ENCODE measurements around the gene NMS.

The NMS gene

GRCh38 chr2:100470182-100470581 is at the start of gene NMS:
Gene NMS, plus strand, starts transcription at chr2:100470482. Its CDS starts 7 bp downstream, at chr2:100470489.
- no peaks in the 10 kb centered on the region for H3K79me2 ChIP-seq (ENCODE audit: low read length)
- no peak within 1 kb of the TSS for H3K9ac ChIP-seq (ENCODE audit: low read length)
- no peak within 1 kb of the TSS for H3K27ac ChIP-seq (ENCODE audit: low read length)
- H4K20me1 ChIP-seq (ENCODE audit: insufficient read depth, low read length) = no peaks in the 10 kb centered on the region
- H2AFZ ChIP-seq (ENCODE audit: low read depth, low read length) = no peak within 1 kb of the TSS
- no peaks in the 10 kb centered on the region for H3K36me3 ChIP-seq (replicated peaks; ENCODE audit: low read depth, low read length)
- H3K9me3 ChIP-seq (ENCODE audit: insufficient read depth, low read length) = no peaks in the 10 kb centered on the region
- TF ChIP-seq EZH2phosphoT487 (IDR thresholded peaks at IDR 0.05; ENCODE audit: low read depth) = no peak
- TF ChIP-seq CTCF (IDR thresholded peaks at IDR 0.05; ENCODE audit: low read depth, low read length) = no peak
- no peaks in the 10 kb centered on the region for H3K4me1 ChIP-seq (ENCODE audit: low read length)
- peaks cover 18% of the 10 kb centered on the region for H3K27me3 ChIP-seq (ENCODE audit: low read depth, low read length)
- no peak within 1 kb of the TSS for H3K4me2 ChIP-seq (ENCODE audit: low read length)
- no peak within 1 kb of the TSS for H3K4me3 ChIP-seq (ENCODE audit: low read length)

- Histone ChIP-seq H3K27ac (ENCODE audit: low read length) (no peak overlapping the region), H4K20me1 (ENCODE audit: insufficient read depth, low read length) (no peaks in the 10 kb centered on the region), H3K4me3 (ENCODE audit: low read length) (no peak overlapping the region), H3K27me3 (ENCODE audit: low read depth, low read length) (no peaks in the 10 kb centered on the region), H3K4me2 (ENCODE audit: low read length) (peak overlapping the region; percentile 39), H2AFZ (ENCODE audit: low read depth, low read length) (peak overlapping the region; percentile 78; the same call in 1 of the 2 replicates), H3K79me2 (ENCODE audit: low read length) (no peaks in the 10 kb centered on the region), H3K9ac (ENCODE audit: low read length) (no peak overlapping the region), H3K4me1 (ENCODE audit: low read length) (peaks cover 15% of the 10 kb centered on the region), H3K9me3 (ENCODE audit: insufficient read depth, low read length) (no peaks in the 10 kb centered on the region), H3K36me3 (replicated peaks; ENCODE audit: low read depth, low read length) (no peaks in the 10 kb centered on the region)
- no peak for TF ChIP-seq EZH2phosphoT487 (IDR thresholded peaks at IDR 0.05; ENCODE audit: low read depth)
- TF ChIP-seq CTCF (IDR thresholded peaks at IDR 0.05; ENCODE audit: low read depth, low read length) = 0 out of 2 replicates have a peak, but pooled peaks have one; percentile 10
Observed at GRCh38 chr2:100422320-100423055, 47.8 kb upstream of the NMS start.

- Histone ChIP-seq H2AFZ (ENCODE audit: low read depth, low read length) (no peak overlapping the region), H3K79me2 (ENCODE audit: low read length) (no peaks in the 10 kb centered on the region), H3K4me1 (ENCODE audit: low read length) (peaks cover 15% of the 10 kb centered on the region), H3K4me2 (ENCODE audit: low read length) (no peak overlapping the region), H3K9ac (ENCODE audit: low read length) (no peak overlapping the region), H3K27ac (ENCODE audit: low read length) (no peak overlapping the region), H3K4me3 (ENCODE audit: low read length) (no peak overlapping the region), H4K20me1 (ENCODE audit: insufficient read depth, low read length) (no peaks in the 10 kb centered on the region), H3K27me3 (ENCODE audit: low read depth, low read length) (no peaks in the 10 kb centered on the region), H3K9me3 (ENCODE audit: insufficient read depth, low read length) (no peaks in the 10 kb centered on the region), H3K36me3 (replicated peaks; ENCODE audit: low read depth, low read length) (no peaks in the 10 kb centered on the region)
- TF ChIP-seq EZH2phosphoT487 (IDR thresholded peaks at IDR 0.05; ENCODE audit: low read depth) (no peak), CTCF (IDR thresholded peaks at IDR 0.05; ENCODE audit: low read depth, low read length) (no peak)
Observed at GRCh38 chr2:100423631-100424030, 46.7 kb upstream of the NMS start.

- Histone ChIP-seq H3K4me1 (ENCODE audit: low read length) (peaks cover 15% of the 10 kb centered on the region), H3K27me3 (ENCODE audit: low read depth, low read length) (no peaks in the 10 kb centered on the region), H3K4me2 (ENCODE audit: low read length) (no peak overlapping the region), H3K4me3 (ENCODE audit: low read length) (no peak overlapping the region), H3K9me3 (ENCODE audit: insufficient read depth, low read length) (no peaks in the 10 kb centered on the region), H2AFZ (ENCODE audit: low read depth, low read length) (no peak overlapping the region), H3K36me3 (replicated peaks; ENCODE audit: low read depth, low read length) (no peaks in the 10 kb centered on the region), H3K79me2 (ENCODE audit: low read length) (no peaks in the 10 kb centered on the region), H3K27ac (ENCODE audit: low read length) (no peak overlapping the region), H4K20me1 (ENCODE audit: insufficient read depth, low read length) (no peaks in the 10 kb centered on the region), H3K9ac (ENCODE audit: low read length) (no peak overlapping the region)
- no peak for TF ChIP-seq EZH2phosphoT487 (IDR thresholded peaks at IDR 0.05; ENCODE audit: low read depth)
Observed at GRCh38 chr2:100424277-100424875, 45.9 kb upstream of the NMS start.

Measured in OCI-LY3 (cell line).